Tibial nerve (tissue), 4 donors: Measurements from ENCODE around the gene HOXB8.

Experiments used
- CTCF ChIP-seq, 5 experiments: fragments of 200-600 bp in 3 of 5; fragments of 450-650 bp in 2 of 5; sonication (generic) in 3 of 5; IDR thresholded peaks; one replicate each; pipeline ENCODE4 v1.5.1; 2016 to 2019; ENCODE audit warnings: antibody characterized with exemption in 5 of 5, mild to moderate bottlenecking in 3 of 5, moderate library complexity in 2 of 5
- EP300 ChIP-seq, 2 donors: sonication (generic); formaldehyde crosslinking; IDR thresholded peaks; one replicate each; pipeline ENCODE4 v1.6.1; 2017; ENCODE audit warnings: antibody characterized with exemption in 2 of 2, mild to moderate bottlenecking in 1 of 2
- POLR2A ChIP-seq, 2 donors: fragments of 450-650 bp; IDR thresholded peaks; one replicate each; pipeline ENCODE4 v1.6.1; 2017; ENCODE audit warnings: antibody characterized with exemption in 2 of 2, mild to moderate bottlenecking in 2 of 2, moderate library complexity in 2 of 2

- TF ChIP-seq EP300 (IDR thresholded peaks at IDR 0.05) (no peak), CTCF (IDR thresholded peaks at IDR 0.05) (no peak), POLR2A (IDR thresholded peaks at IDR 0.05) (no peak)
Observed at GRCh38 chr17:48597528-48597777, 17.6 kb downstream of the HOXB8 start.
